ENCODE measurements around the gene DKK3. TPM values are rescaled to one million over a fixed set of nuclear protein-coding genes. Genes with fewer than 3 reads are reported as not detected.

Gene DKK3
- total and polyA plus RNA-seq, 2 experiments from 2014 or later: 16.8 to 31.1 TPM

DNA sequence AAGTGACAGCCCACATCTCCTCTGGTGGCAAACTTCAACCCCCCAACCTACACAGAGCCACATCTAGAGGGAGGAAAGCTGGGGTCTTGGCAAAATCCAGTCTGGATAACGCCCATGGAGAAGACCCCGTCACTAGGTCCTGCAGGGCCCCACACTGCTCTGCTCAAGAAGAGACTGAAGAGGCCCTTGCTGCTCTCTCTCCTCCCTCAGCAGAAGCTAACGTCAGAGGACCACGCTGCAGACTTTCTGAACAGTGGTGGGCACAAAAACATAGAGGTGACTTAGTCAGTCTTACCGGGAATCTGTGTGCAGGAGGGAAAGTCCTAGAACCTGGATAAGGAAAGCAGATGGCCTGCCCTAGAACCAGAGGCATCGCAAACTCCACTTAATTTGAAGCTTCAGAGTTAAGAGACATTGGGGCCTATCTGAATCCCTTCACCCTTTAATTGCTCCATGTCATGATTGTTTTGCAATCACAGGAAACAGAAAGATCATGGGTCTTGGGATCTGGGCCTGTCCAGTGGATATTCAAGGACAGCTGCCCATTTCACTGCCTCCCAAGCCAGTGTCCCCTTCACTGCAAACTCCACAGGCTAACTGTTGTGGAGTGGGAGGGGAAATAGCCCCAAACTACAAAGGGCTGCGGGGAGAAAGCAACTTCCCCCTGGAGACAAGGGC is 1.7 kb downstream of the DKK3 start (continued):
- TF ChIP-seq, protein P1, sequence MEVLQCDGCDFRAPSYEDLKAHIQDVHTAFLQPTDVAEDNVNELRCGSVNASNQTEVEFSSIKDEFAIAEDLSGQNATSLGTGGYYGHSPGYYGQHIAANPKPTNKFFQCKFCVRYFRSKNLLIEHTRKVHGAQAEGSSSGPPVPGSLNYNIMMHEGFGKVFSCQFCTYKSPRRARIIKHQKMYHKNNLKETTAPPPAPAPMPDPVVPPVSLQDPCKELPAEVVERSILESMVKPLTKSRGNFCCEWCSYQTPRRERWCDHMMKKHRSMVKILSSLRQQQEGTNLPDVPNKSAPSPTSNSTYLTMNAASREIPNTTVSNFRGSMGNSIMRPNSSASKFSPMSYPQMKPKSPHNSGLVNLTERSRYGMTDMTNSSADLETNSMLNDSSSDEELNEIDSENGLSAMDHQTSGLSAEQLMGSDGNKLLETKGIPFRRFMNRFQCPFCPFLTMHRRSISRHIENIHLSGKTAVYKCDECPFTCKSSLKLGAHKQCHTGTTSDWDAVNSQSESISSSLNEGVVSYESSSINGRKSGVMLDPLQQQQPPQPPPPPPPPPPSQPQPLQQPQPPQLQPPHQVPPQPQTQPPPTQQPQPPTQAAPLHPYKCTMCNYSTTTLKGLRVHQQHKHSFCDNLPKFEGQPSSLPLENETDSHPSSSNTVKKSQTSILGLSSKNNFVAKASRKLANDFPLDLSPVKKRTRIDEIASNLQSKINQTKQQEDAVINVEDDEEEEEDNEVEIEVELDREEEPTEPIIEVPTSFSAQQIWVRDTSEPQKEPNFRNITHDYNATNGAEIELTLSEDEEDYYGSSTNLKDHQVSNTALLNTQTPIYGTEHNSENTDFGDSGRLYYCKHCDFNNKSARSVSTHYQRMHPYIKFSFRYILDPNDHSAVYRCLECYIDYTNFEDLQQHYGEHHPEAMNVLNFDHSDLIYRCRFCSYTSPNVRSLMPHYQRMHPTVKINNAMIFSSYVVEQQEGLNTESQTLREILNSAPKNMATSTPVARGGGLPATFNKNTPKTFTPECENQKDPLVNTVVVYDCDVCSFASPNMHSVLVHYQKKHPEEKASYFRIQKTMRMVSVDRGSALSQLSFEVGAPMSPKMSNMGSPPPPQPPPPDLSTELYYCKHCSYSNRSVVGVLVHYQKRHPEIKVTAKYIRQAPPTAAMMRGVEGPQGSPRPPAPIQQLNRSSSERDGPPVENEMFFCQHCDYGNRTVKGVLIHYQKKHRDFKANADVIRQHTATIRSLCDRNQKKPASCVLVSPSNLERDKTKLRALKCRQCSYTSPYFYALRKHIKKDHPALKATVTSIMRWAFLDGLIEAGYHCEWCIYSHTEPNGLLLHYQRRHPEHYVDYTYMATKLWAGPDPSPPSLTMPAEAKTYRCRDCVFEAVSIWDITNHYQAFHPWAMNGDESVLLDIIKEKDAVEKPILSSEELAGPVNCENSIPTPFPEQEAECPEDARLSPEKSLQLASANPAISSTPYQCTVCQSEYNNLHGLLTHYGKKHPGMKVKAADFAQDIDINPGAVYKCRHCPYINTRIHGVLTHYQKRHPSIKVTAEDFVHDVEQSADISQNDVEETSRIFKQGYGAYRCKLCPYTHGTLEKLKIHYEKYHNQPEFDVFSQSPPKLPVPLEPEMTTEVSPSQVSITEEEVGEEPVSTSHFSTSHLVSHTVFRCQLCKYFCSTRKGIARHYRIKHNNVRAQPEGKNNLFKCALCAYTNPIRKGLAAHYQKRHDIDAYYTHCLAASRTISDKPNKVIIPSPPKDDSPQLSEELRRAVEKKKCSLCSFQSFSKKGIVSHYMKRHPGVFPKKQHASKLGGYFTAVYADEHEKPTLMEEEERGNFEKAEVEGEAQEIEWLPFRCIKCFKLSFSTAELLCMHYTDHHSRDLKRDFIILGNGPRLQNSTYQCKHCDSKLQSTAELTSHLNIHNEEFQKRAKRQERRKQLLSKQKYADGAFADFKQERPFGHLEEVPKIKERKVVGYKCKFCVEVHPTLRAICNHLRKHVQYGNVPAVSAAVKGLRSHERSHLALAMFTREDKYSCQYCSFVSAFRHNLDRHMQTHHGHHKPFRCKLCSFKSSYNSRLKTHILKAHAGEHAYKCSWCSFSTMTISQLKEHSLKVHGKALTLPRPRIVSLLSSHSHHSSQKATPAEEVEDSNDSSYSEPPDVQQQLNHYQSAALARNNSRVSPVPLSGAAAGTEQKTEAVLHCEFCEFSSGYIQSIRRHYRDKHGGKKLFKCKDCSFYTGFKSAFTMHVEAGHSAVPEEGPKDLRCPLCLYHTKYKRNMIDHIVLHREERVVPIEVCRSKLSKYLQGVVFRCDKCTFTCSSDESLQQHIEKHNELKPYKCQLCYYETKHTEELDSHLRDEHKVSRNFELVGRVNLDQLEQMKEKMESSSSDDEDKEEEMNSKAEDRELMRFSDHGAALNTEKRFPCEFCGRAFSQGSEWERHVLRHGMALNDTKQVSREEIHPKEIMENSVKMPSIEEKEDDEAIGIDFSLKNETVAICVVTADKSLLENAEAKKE (CRISPR knock-in tag; IDR thresholded peaks at IDR 0.05): no peak

DNA sequence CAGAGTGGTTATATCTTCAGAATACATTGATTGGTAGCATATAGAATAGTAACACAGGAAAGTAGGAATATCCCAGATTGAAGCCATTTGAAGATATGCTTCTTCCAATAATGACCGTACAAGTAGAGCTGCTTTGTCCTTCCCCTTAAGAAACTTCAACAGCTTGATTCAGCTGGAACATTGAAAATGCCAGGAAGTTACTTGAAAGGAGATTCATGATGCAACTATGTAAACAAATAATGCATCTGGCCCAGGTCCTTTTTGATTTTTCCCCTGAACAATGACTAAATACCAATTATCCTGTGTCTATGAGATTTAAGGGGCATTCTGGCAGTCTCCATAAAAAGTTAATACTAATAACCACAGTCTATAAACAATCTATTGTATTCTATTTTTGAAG is 3.0 kb downstream of the DKK3 start:
- Histone ChIP-seq H3K4me1 (ENCODE audit: insufficient read depth) (peaks cover 13% of the 10 kb centered on the region; the same call in 1 of the 2 replicates), H3K27ac (ENCODE audit: low read depth) (no peak overlapping the region), H3K27me3 (ENCODE audit: insufficient read depth) (peaks cover 15% of the 10 kb centered on the region), H3K4me2 (no peak overlapping the region), H2AFZ (no peak overlapping the region), H3F3A (replicated peaks; ENCODE audit: low read depth) (no peaks in the 10 kb centered on the region), H4K20me1 (replicated peaks; ENCODE audit: insufficient read depth) (peaks cover 12% of the 10 kb centered on the region), H3K4me3 (no peak overlapping the region), H3K9me2 (ENCODE audit: insufficient read depth) (no peaks in the 10 kb centered on the region), H3K36me3 (ENCODE audit: insufficient read depth) (peaks cover 7% of the 10 kb centered on the region; the same call in 1 of the 2 replicates), H3K79me2 (replicated peaks; ENCODE audit: insufficient read depth) (peaks cover 3% of the 10 kb centered on the region; the same call in 1 of the 2 replicates)
- Mint-ChIP-seq H3K27ac (no peak overlapping the region), H3K27me3 (ENCODE audit: insufficient read depth, low read depth, poor library complexity) (peaks cover 15% of the 10 kb centered on the region), H3K9me3 (no peaks in the 10 kb centered on the region; the same call in 2 of the 3 replicates), H3K4me1 (peaks cover 12% of the 10 kb centered on the region), H3K36me3 (ENCODE audit: low read depth) (peaks cover 4% of the 10 kb centered on the region; the same call in 2 of the 3 replicates), H3K4me3 (no peak overlapping the region)
- no peak for DNase-seq (ENCODE audit: low spot score)
- ATAC-seq: no peak
- TF ChIP-seq, protein P2, sequence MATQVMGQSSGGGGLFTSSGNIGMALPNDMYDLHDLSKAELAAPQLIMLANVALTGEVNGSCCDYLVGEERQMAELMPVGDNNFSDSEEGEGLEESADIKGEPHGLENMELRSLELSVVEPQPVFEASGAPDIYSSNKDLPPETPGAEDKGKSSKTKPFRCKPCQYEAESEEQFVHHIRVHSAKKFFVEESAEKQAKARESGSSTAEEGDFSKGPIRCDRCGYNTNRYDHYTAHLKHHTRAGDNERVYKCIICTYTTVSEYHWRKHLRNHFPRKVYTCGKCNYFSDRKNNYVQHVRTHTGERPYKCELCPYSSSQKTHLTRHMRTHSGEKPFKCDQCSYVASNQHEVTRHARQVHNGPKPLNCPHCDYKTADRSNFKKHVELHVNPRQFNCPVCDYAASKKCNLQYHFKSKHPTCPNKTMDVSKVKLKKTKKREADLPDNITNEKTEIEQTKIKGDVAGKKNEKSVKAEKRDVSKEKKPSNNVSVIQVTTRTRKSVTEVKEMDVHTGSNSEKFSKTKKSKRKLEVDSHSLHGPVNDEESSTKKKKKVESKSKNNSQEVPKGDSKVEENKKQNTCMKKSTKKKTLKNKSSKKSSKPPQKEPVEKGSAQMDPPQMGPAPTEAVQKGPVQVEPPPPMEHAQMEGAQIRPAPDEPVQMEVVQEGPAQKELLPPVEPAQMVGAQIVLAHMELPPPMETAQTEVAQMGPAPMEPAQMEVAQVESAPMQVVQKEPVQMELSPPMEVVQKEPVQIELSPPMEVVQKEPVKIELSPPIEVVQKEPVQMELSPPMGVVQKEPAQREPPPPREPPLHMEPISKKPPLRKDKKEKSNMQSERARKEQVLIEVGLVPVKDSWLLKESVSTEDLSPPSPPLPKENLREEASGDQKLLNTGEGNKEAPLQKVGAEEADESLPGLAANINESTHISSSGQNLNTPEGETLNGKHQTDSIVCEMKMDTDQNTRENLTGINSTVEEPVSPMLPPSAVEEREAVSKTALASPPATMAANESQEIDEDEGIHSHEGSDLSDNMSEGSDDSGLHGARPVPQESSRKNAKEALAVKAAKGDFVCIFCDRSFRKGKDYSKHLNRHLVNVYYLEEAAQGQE (IDR thresholded peaks at IDR 0.05; ENCODE audit: unreplicated experiment): no peak
- TF ChIP-seq, protein P3, sequence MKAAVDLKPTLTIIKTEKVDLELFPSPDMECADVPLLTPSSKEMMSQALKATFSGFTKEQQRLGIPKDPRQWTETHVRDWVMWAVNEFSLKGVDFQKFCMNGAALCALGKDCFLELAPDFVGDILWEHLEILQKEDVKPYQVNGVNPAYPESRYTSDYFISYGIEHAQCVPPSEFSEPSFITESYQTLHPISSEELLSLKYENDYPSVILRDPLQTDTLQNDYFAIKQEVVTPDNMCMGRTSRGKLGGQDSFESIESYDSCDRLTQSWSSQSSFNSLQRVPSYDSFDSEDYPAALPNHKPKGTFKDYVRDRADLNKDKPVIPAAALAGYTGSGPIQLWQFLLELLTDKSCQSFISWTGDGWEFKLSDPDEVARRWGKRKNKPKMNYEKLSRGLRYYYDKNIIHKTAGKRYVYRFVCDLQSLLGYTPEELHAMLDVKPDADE (IDR thresholded peaks at IDR 0.05): no peak
- TF ChIP-seq EZH2phosphoT487 (IDR thresholded peaks at IDR 0.05; ENCODE audit: unreplicated experiment) (no peak), ZNF114 (CRISPR knock-in tag; IDR thresholded peaks at IDR 0.05) (no peak)
- TF ChIP-seq, protein P4, sequence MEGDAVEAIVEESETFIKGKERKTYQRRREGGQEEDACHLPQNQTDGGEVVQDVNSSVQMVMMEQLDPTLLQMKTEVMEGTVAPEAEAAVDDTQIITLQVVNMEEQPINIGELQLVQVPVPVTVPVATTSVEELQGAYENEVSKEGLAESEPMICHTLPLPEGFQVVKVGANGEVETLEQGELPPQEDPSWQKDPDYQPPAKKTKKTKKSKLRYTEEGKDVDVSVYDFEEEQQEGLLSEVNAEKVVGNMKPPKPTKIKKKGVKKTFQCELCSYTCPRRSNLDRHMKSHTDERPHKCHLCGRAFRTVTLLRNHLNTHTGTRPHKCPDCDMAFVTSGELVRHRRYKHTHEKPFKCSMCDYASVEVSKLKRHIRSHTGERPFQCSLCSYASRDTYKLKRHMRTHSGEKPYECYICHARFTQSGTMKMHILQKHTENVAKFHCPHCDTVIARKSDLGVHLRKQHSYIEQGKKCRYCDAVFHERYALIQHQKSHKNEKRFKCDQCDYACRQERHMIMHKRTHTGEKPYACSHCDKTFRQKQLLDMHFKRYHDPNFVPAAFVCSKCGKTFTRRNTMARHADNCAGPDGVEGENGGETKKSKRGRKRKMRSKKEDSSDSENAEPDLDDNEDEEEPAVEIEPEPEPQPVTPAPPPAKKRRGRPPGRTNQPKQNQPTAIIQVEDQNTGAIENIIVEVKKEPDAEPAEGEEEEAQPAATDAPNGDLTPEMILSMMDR (conservative IDR thresholded peaks at IDR 0.05; ENCODE audit: low read depth in 2 of 2): no peak
